Bone marrow (tissue), 2 donors: ENCODE results near the gene SMC6.

Experiments
- DNase-seq, 2 donors: peaks; one replicate each; lab custom pipeline; 2025; lab: John Stamatoyannopoulos, UW

SMC6 gene

GRCh38 chr2:17717666-17718065 is 35.9 kb downstream of the SMC6 start:
- no peak for DNase-seq

GRCh38 chr2:17713291-17713690 is 40.3 kb downstream of the SMC6 start:
- no peak for DNase-seq

GRCh38 chr2:17710547-17711248 is 42.9 kb downstream of the SMC6 start:
- no peak for DNase-seq

- no peak for DNase-seq
Measured at GRCh38 chr2:17709897-17710296, 43.7 kb downstream of the SMC6 start.

- DNase-seq = no peak
Measured at GRCh38 chr2:17708501-17708900, 45.1 kb downstream of the SMC6 start.

- DNase-seq = no peak
Measured at GRCh38 chr2:17706845-17707244, 46.8 kb downstream of the SMC6 start.

- no peak for DNase-seq
Measured at GRCh38 chr2:17690776-17691175, 62.8 kb downstream of the SMC6 start.

- no peak for DNase-seq
Measured at GRCh38 chr2:17689010-17689409, 64.6 kb downstream of the SMC6 start.

GRCh38 chr2:17688600-17688999 is 65.0 kb downstream of the SMC6 start:
- DNase-seq = no peak

GRCh38 chr2:17683981-17684380 is 69.6 kb downstream of the SMC6 start:
- DNase-seq = no peak

- DNase-seq = no peak
Measured at GRCh38 chr2:17682098-17682857, 71.3 kb downstream of the SMC6 start.

GRCh38 chr2:17680119-17680518 is 73.5 kb downstream of the SMC6 start:
- DNase-seq = no peak

GRCh38 chr2:17674817-17675216 is 78.8 kb downstream of the SMC6 start:
- no peak for DNase-seq

- no peak for DNase-seq
Measured at GRCh38 chr2:17672583-17673317, 80.9 kb downstream of the SMC6 start.

GRCh38 chr2:17667898-17668297 is 85.7 kb downstream of the SMC6 start:
- no peak for DNase-seq

GRCh38 chr2:17664534-17664933 is 89.1 kb downstream of the SMC6 start:
- no peak for DNase-seq

GRCh38 chr2:17662723-17663122 is 90.9 kb downstream of the SMC6 start:
- no peak for DNase-seq

- no peak for DNase-seq
Measured at GRCh38 chr2:17661460-17661859, 92.2 kb downstream of the SMC6 start.

GRCh38 chr2:17660219-17660618 is 93.4 kb downstream of the SMC6 start:
- no peak for DNase-seq

GRCh38 chr2:17658251-17658843 is 95.3 kb downstream of the SMC6 start:
- no peak for DNase-seq

- no peak for DNase-seq
Measured at GRCh38 chr2:17657759-17658158, 95.9 kb downstream of the SMC6 start.

GRCh38 chr2:17652681-17653394 is 100.8 kb downstream of the SMC6 start:
- no peak for DNase-seq
